HFFc6 (cell line): ENCODE data around the gene LDLRAD4. TPM values are rescaled to one million over a fixed set of nuclear protein-coding genes. Genes with fewer than 3 reads are reported as not detected.

Experiments used
- DNase-seq: peaks from one replicate; pipeline ENCODE4 v3.0.0-alpha.2; 2018
- H3K27ac Mint-ChIP-seq: 2 replicates; pipeline ENCODE4 v1.8.0; 2020; ENCODE audit warnings: mild to moderate bottlenecking, mixed read lengths
- H3K27me3 Mint-ChIP-seq: 2 replicates; pipeline ENCODE4 v1.8.0; 2021; ENCODE audit warnings: mild to moderate bottlenecking, moderate library complexity, mixed read lengths; ENCODE audit not compliant: insufficient read depth
- H3K36me3 Mint-ChIP-seq: 2 replicates; pipeline ENCODE4 v1.8.0; 2021; ENCODE audit warnings: low read depth, mixed read lengths
- H3K4me1 Mint-ChIP-seq: 2 replicates; pipeline ENCODE4 v1.8.0; 2020; ENCODE audit warnings: low read depth, mixed read lengths
- H3K4me3 Mint-ChIP-seq: 2 replicates; pipeline ENCODE4 v1.8.0; 2020; ENCODE audit warnings: mild to moderate bottlenecking, moderate library complexity, mixed read lengths
- H3K9me3 Mint-ChIP-seq: 2 replicates; pipeline ENCODE4 v1.8.0; 2020; ENCODE audit warnings: mild to moderate bottlenecking, mixed read lengths
- total RNA-seq, 6 experiments: library from RNA; stranded (reverse); fragmentation: NEBNext Ultra II Directional; extraction: Animal tissue kit (Norgen Biotek cat#: 25700); gene quantifications; 2 replicates in 1 of 6; 3 replicates in 5 of 6; pipeline ENCODE4 v1.2.3, GENCODE V29; 2021
- TF ChIP-seq, protein P1 (sequence below): fragments of 200-600 bp; sonication (generic); IDR thresholded peaks from 2 replicates; pipeline ENCODE4 v1.5.0; 2021; ENCODE audit warnings: antibody characterized with exemption, mild to moderate bottlenecking

LDLRAD4 gene
- total RNA-seq, 6 experiments from 2014 or later: not detected

DNA sequence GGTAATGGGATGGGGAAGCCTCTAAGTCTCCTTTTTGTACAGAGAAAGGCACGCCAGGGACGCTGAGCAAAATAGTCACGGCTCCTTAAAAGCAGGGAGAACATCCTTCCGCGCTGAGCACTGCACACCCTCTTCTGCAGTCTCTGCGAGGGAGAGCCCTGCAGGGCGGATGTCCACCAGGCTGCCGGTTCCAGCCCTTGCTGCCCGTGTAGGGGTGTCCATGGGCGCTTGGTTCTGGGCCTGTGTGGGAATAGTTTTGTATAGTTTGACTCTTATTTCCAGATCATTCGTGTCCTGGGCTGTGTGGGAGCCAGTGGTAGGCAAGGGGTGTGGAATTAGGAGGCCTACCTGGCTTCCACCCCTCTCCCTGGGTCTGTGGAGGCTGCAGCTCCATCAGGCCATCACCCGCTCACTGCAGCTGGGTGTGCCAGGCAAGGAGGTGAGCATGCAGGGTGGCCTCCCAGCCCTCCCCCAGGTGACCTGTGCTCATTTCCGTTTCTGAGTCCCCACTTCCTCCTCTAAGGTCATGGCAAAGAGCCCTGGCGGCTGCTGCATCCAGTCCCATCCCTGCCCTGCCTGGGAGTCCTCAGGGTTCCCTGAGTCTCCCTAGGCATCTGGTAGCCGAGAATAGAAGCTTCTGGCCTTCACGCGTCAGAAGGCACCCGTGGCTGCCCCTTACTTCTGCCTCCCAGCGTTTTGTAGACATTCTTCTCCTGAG lies 202.6 kb downstream of the LDLRAD4 start:
- TF ChIP-seq, protein P1, sequence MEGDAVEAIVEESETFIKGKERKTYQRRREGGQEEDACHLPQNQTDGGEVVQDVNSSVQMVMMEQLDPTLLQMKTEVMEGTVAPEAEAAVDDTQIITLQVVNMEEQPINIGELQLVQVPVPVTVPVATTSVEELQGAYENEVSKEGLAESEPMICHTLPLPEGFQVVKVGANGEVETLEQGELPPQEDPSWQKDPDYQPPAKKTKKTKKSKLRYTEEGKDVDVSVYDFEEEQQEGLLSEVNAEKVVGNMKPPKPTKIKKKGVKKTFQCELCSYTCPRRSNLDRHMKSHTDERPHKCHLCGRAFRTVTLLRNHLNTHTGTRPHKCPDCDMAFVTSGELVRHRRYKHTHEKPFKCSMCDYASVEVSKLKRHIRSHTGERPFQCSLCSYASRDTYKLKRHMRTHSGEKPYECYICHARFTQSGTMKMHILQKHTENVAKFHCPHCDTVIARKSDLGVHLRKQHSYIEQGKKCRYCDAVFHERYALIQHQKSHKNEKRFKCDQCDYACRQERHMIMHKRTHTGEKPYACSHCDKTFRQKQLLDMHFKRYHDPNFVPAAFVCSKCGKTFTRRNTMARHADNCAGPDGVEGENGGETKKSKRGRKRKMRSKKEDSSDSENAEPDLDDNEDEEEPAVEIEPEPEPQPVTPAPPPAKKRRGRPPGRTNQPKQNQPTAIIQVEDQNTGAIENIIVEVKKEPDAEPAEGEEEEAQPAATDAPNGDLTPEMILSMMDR: no peak
- no peak overlapping the region for H3K4me3 Mint-ChIP-seq
- H3K27ac Mint-ChIP-seq: no peak overlapping the region
- peaks cover 16% of the 10 kb centered on the region; the same call in 1 of the 2 replicates for H3K9me3 Mint-ChIP-seq
- no peak for DNase-seq
- no peaks in the 10 kb centered on the region for H3K4me1 Mint-ChIP-seq
- no peaks in the 10 kb centered on the region for H3K27me3 Mint-ChIP-seq
- no peaks in the 10 kb centered on the region for H3K36me3 Mint-ChIP-seq

GRCh38 chr18:13422541-13423147 lies 204.1 kb downstream of the LDLRAD4 start:
- DNase-seq: no peak
- Mint-ChIP-seq H3K27me3 (no peaks in the 10 kb centered on the region), H3K4me1 (no peaks in the 10 kb centered on the region), H3K9me3 (peaks cover 16% of the 10 kb centered on the region; the same call in 1 of the 2 replicates), H3K4me3 (no peak overlapping the region), H3K36me3 (no peaks in the 10 kb centered on the region), H3K27ac (no peak overlapping the region)
- TF ChIP-seq, protein P1: no peak

DNA sequence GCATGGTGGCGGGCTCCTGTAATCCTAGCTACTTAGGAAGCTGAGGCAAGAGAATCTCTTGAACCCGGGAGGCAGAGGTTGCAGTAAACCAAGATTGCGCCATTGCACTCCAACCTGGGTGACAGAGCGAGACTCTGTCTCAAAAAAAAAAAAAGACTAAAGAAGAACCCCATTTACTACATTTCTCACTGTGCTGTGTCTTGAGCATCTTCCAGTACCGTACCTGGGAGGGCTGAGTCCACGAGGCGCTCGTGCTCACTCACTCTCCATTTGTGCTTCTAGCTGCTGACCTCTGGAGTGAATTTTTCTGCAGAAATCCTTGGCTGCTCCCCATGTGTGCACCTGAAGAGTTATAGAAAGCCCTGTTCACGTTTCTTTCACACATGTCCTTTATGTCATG lies 204.8 kb downstream of the LDLRAD4 start:
- no peaks in the 10 kb centered on the region for H3K4me1 Mint-ChIP-seq
- no peaks in the 10 kb centered on the region for H3K36me3 Mint-ChIP-seq
- H3K9me3 Mint-ChIP-seq: peaks cover 22% of the 10 kb centered on the region; the same call in 1 of the 2 replicates
- peaks cover 2% of the 10 kb centered on the region; the same call in 1 of the 2 replicates for H3K27me3 Mint-ChIP-seq
- H3K4me3 Mint-ChIP-seq: no peak overlapping the region
- DNase-seq: no peak
- H3K27ac Mint-ChIP-seq: no peak overlapping the region
- TF ChIP-seq, protein P1: no peak

- Mint-ChIP-seq H3K9me3 (peaks cover 28% of the 10 kb centered on the region; the same call in 1 of the 2 replicates), H3K27me3 (peaks cover 3% of the 10 kb centered on the region; the same call in 1 of the 2 replicates), H3K27ac (no peak overlapping the region), H3K36me3 (no peaks in the 10 kb centered on the region), H3K4me1 (no peaks in the 10 kb centered on the region), H3K4me3 (no peak overlapping the region)
- DNase-seq: no peak
- TF ChIP-seq, protein P1: no peak
Measured at GRCh38 chr18:13424363-13424762, 205.8 kb downstream of the LDLRAD4 start.

GRCh38 chr18:13425357-13426091 lies 207.0 kb downstream of the LDLRAD4 start:
- Mint-ChIP-seq H3K4me3 (no peak overlapping the region), H3K27me3 (peaks cover 7% of the 10 kb centered on the region), H3K27ac (no peak overlapping the region), H3K36me3 (no peaks in the 10 kb centered on the region), H3K4me1 (no peaks in the 10 kb centered on the region), H3K9me3 (peaks cover 28% of the 10 kb centered on the region; the same call in 1 of the 2 replicates)
- TF ChIP-seq, protein P1: no peak
- no peak for DNase-seq
